Measurements from ENCODE around the gene CEP350. TPM values are rescaled to one million over a fixed set of nuclear protein-coding genes. Genes with fewer than 3 reads are reported as not detected.

CEP350 gene
- total and polyA plus RNA-seq, 2 donors (not counting 1 experiment from before 2014, with no cell fraction given) = 19.0 to 101 TPM

GRCh38 chr1:179937668-179938254 is 16.8 kb upstream of the CEP350 start:
- Histone ChIP-seq H3K4me2 (ENCODE audit: extremely low read depth, insufficient read depth, low read length) (no peak overlapping the region), H3K27ac (ENCODE audit: insufficient read depth, low read length) (no peak overlapping the region), H3K9me3 (ENCODE audit: control insufficient read depth, insufficient read depth, low read depth, low read length) (no peaks in the 10 kb centered on the region), H2AFZ (ENCODE audit: low read length) (no peak overlapping the region), H3K9ac (ENCODE audit: insufficient read depth, low read length) (no peak overlapping the region), H3K36me3 (ENCODE audit: control insufficient read depth, insufficient read depth, low read length) (no peaks in the 10 kb centered on the region), H3K4me1 (ENCODE audit: control insufficient read depth, extremely low read depth, insufficient read depth, low read length) (no peaks in the 10 kb centered on the region), H4K20me1 (ENCODE audit: control insufficient read depth, extremely low read depth, insufficient read depth, low read length) (no peaks in the 10 kb centered on the region), H3K4me3 (replicated peaks in 1 of 4; ENCODE audit: control extremely low read depth in 1 of 4, insufficient read depth in 1 of 4, low read depth in 3 of 4, low read length in 4 of 4) (no peak overlapping the region), H3K79me2 (ENCODE audit: control insufficient read depth, insufficient read depth, low read length) (no peaks in the 10 kb centered on the region), H3K27me3 (ENCODE audit: control insufficient read depth, insufficient read depth, low read length) (no peaks in the 10 kb centered on the region)
- DNase-seq (ENCODE audit: low read depth in 2 of 2) = no peak
- TF ChIP-seq CTCF (conservative IDR thresholded peaks at IDR 0.05 in 1 of 2, IDR thresholded peaks at IDR 0.05 in 1 of 2; ENCODE audit: low read depth in 1 of 2, low read length in 2 of 2) (no peak), EZH2 (IDR thresholded peaks at IDR 0.05; ENCODE audit: low read length, missing control alignments) (no peak)

GRCh38 chr1:179938752-179939151 is 15.9 kb upstream of the CEP350 start:
- no peaks in the 10 kb centered on the region for H3K9me3 ChIP-seq (ENCODE audit: control insufficient read depth, insufficient read depth, low read depth, low read length)
- H3K27me3 ChIP-seq (ENCODE audit: control insufficient read depth, insufficient read depth, low read length) = no peaks in the 10 kb centered on the region
- TF ChIP-seq CTCF (conservative IDR thresholded peaks at IDR 0.05 in 1 of 2, IDR thresholded peaks at IDR 0.05 in 1 of 2; ENCODE audit: low read depth in 1 of 2, low read length in 2 of 2) = no peak
- TF ChIP-seq EZH2 (IDR thresholded peaks at IDR 0.05; ENCODE audit: low read length, missing control alignments) = no peak
- H3K4me3 ChIP-seq (replicated peaks in 1 of 4; ENCODE audit: control extremely low read depth in 1 of 4, insufficient read depth in 1 of 4, low read depth in 3 of 4, low read length in 4 of 4) = no peak overlapping the region
- H3K27ac ChIP-seq (ENCODE audit: insufficient read depth, low read length) = no peak overlapping the region
- no peaks in the 10 kb centered on the region for H3K79me2 ChIP-seq (ENCODE audit: control insufficient read depth, insufficient read depth, low read length)
- H3K36me3 ChIP-seq (ENCODE audit: control insufficient read depth, insufficient read depth, low read length) = no peaks in the 10 kb centered on the region
- peak in 1 of 2 donors; percentile 64 for DNase-seq (ENCODE audit: low read depth in 2 of 2)
- no peak overlapping the region for H3K4me2 ChIP-seq (ENCODE audit: extremely low read depth, insufficient read depth, low read length)
- H2AFZ ChIP-seq (ENCODE audit: low read length) = no peak overlapping the region
- no peaks in the 10 kb centered on the region for H3K4me1 ChIP-seq (ENCODE audit: control insufficient read depth, extremely low read depth, insufficient read depth, low read length)
- no peak overlapping the region for H3K9ac ChIP-seq (ENCODE audit: insufficient read depth, low read length)
- H4K20me1 ChIP-seq (ENCODE audit: control insufficient read depth, extremely low read depth, insufficient read depth, low read length) = no peaks in the 10 kb centered on the region

- no peak overlapping the region for H3K27ac ChIP-seq (ENCODE audit: insufficient read depth, low read length)
- no peaks in the 10 kb centered on the region for H3K27me3 ChIP-seq (ENCODE audit: control insufficient read depth, insufficient read depth, low read length)
- H3K4me1 ChIP-seq (ENCODE audit: control insufficient read depth, extremely low read depth, insufficient read depth, low read length) = no peaks in the 10 kb centered on the region
Measured at GRCh38 chr1:179939941-179940340, 14.7 kb upstream of the CEP350 start.

More at GRCh38 chr1:179939941-179940340, 14.7 kb upstream of the CEP350 start:
- DNase-seq (ENCODE audit: low read depth in 2 of 2) = no peak
- Histone ChIP-seq H3K9ac (ENCODE audit: insufficient read depth, low read length) (no peak overlapping the region), H3K79me2 (ENCODE audit: control insufficient read depth, insufficient read depth, low read length) (no peaks in the 10 kb centered on the region), H3K9me3 (ENCODE audit: control insufficient read depth, insufficient read depth, low read depth, low read length) (no peaks in the 10 kb centered on the region), H2AFZ (ENCODE audit: low read length) (no peak overlapping the region), H3K36me3 (ENCODE audit: control insufficient read depth, insufficient read depth, low read length) (no peaks in the 10 kb centered on the region), H3K4me2 (ENCODE audit: extremely low read depth, insufficient read depth, low read length) (no peak overlapping the region), H4K20me1 (ENCODE audit: control insufficient read depth, extremely low read depth, insufficient read depth, low read length) (no peaks in the 10 kb centered on the region), H3K4me3 (replicated peaks in 1 of 4; ENCODE audit: control extremely low read depth in 1 of 4, insufficient read depth in 1 of 4, low read depth in 3 of 4, low read length in 4 of 4) (no peak overlapping the region)
- TF ChIP-seq EZH2 (IDR thresholded peaks at IDR 0.05; ENCODE audit: low read length, missing control alignments) (no peak), CTCF (conservative IDR thresholded peaks at IDR 0.05 in 1 of 2, IDR thresholded peaks at IDR 0.05 in 1 of 2; ENCODE audit: low read depth in 1 of 2, low read length in 2 of 2) (no peak)
